Ecto neural progenitor cell (in vitro differentiated cells): ENCODE measurements around the gene CASP6.

Experiments
- DNase-seq: peaks from one replicate; pipeline ENCODE4 v3.0.0-alpha.2; 2018; ENCODE audit warnings: low spot score

Gene CASP6

GRCh38 chr4:109702950-109703663 lies at the start of gene CASP6:
Gene CASP6 (minus strand): TSS chr4:109703445. CDS start chr4:109703395, 50 bp downstream.
- peak; percentile 89 for DNase-seq

GRCh38 chr4:109752525-109752924 lies 49.3 kb upstream of the CASP6 start:
- no peak for DNase-seq

GRCh38 chr4:109751852-109752251 lies 48.6 kb upstream of the CASP6 start:
- DNase-seq, result no peak

GRCh38 chr4:109750652-109751244 lies 47.5 kb upstream of the CASP6 start:
- no peak for DNase-seq

- no peak for DNase-seq
These were observed 46.3 kb upstream of the CASP6 start for GRCh38 chr4:109749388-109750082.

- no peak for DNase-seq
These were observed 44.9 kb upstream of the CASP6 start for GRCh38 chr4:109748114-109748513.

GRCh38 chr4:109746728-109747127 lies 43.5 kb upstream of the CASP6 start:
- no peak for DNase-seq

GRCh38 chr4:109745830-109746229 lies 42.6 kb upstream of the CASP6 start:
- no peak for DNase-seq

GRCh38 chr4:109739547-109739946 lies 36.3 kb upstream of the CASP6 start:
- DNase-seq, result no peak

GRCh38 chr4:109738104-109738872 lies 35.0 kb upstream of the CASP6 start:
- DNase-seq, result no peak

- no peak for DNase-seq
These were observed 32.5 kb upstream of the CASP6 start for GRCh38 chr4:109735566-109736365.

- DNase-seq, result no peak
These were observed 30.5 kb upstream of the CASP6 start for GRCh38 chr4:109733728-109734127.

- no peak for DNase-seq
These were observed 27.6 kb upstream of the CASP6 start for GRCh38 chr4:109730619-109731545.

GRCh38 chr4:109729718-109730618 lies 26.7 kb upstream of the CASP6 start, which contains the start of gene PLA2G12A:
Gene PLA2G12A (minus strand): TSS chr4:109730070. CDS start chr4:109729809, 261 bp downstream.
- peak; percentile 86 for DNase-seq

GRCh38 chr4:109729117-109729717 lies 26.0 kb upstream of the CASP6 start:
- no peak for DNase-seq

GRCh38 chr4:109728385-109728784 lies 25.1 kb upstream of the CASP6 start:
- no peak for DNase-seq

GRCh38 chr4:109723110-109723509 lies 19.9 kb upstream of the CASP6 start:
- no peak for DNase-seq

- no peak for DNase-seq
These were observed 19.1 kb upstream of the CASP6 start for GRCh38 chr4:109722357-109722756.

GRCh38 chr4:109721033-109721432 lies 17.8 kb upstream of the CASP6 start:
- DNase-seq, result no peak
